Measurements from ENCODE around the gene C2CD2.

Gene C2CD2

DNA sequence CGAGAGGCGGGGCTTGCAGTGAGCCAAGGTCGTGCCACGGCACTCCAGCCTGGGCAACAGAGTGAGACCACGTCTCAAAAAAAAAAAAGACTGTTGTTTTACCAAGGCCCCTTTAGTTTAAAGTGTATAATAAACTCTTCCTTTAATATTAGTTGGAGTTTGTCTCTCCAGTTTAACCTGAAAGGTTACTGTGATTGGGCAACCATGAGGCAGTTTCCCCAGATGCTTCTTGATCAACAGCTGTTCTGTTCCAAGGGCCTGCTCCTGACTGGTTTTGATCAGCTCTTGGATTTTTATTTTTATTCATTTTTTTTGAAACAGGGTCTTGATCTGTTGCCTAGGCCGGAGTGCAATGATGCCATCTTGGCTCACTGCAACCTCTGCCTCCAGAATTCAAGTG, 18.1 kb upstream of the C2CD2 start:
- Histone ChIP-seq H2AFZ (ENCODE audit: low read length) (no peak overlapping the region), H3F3A (ENCODE audit: insufficient read depth, low read length) (no peaks in the 10 kb centered on the region), H3K9me3 (ENCODE audit: low read length) (no peaks in the 10 kb centered on the region), H3K79me2 (ENCODE audit: insufficient read depth, low read length) (no peaks in the 10 kb centered on the region), H4K20me1 (ENCODE audit: insufficient read depth, low read length) (no peaks in the 10 kb centered on the region), H3K27ac (ENCODE audit: low read depth, low read length, poor library complexity, severe bottlenecking) (no peak overlapping the region), H3K9ac (ENCODE audit: low read length) (no peak overlapping the region), H3K27me3 (ENCODE audit: insufficient read depth, low read length) (no peaks in the 10 kb centered on the region), H3K36me3 (ENCODE audit: insufficient read depth, low read length) (no peaks in the 10 kb centered on the region), H3K4me3 (ENCODE audit: low read depth, low read length, poor library complexity, severe bottlenecking) (no peak overlapping the region), H3K4me2 (ENCODE audit: low read length) (no peak overlapping the region), H3K9me2 (ENCODE audit: low read depth, low read length) (no peaks in the 10 kb centered on the region), H3K4me1 (ENCODE audit: insufficient read depth, low read length, severe bottlenecking) (peaks cover 14% of the 10 kb centered on the region)
- TF ChIP-seq EZH2 (IDR thresholded peaks at IDR 0.05; ENCODE audit: borderline replicate concordance, low read length): no peak
- TF ChIP-seq, protein P1, sequence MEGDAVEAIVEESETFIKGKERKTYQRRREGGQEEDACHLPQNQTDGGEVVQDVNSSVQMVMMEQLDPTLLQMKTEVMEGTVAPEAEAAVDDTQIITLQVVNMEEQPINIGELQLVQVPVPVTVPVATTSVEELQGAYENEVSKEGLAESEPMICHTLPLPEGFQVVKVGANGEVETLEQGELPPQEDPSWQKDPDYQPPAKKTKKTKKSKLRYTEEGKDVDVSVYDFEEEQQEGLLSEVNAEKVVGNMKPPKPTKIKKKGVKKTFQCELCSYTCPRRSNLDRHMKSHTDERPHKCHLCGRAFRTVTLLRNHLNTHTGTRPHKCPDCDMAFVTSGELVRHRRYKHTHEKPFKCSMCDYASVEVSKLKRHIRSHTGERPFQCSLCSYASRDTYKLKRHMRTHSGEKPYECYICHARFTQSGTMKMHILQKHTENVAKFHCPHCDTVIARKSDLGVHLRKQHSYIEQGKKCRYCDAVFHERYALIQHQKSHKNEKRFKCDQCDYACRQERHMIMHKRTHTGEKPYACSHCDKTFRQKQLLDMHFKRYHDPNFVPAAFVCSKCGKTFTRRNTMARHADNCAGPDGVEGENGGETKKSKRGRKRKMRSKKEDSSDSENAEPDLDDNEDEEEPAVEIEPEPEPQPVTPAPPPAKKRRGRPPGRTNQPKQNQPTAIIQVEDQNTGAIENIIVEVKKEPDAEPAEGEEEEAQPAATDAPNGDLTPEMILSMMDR (IDR thresholded peaks at IDR 0.05; ENCODE audit: low read length): no peak

DNA sequence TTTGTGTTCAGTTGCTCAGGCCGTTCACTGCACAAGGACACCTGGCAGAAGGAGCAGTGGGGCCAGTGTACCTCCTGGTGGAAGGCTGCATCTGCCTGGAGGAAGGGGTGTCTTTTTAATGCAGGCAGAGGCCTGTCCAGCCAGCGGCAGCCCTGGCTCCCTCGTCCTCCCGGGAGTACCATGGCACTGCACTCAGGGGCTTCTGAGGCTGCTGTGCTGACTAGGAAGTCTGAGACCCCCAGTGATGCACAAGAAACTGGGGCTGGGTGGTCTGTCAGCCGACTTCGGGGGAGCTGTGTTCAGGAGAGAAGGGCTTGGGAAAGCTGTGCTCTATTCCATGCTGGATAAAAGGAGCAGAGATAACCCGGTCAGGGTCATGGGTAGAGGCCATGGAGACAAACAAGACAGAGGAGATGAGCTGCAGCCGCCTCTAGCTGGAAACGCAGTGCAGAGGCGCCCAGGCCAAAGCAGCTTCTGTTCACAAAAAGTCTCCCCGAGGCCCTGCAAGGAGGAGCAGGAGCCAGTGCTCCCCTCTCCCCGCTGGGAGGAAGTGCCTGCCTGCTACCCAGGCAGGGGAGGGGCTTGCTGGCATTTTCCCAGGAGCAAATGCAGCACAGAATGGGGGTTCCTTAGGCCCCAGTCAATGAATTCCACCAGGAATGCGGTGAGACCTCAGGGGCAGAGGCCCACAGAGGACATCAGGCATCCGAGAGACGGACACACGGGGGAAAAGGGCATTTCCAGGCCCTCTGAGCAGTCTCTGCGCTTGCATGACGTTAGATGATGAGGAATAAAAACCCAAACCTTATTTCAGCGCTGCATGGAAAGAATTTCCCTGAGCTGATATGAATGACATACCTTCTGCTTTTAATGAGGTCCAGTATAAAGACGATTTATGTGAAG, 17.2 kb upstream of the C2CD2 start:
- Histone ChIP-seq H3K27ac (ENCODE audit: low read depth, low read length, poor library complexity, severe bottlenecking) (no peak overlapping the region), H3K36me3 (ENCODE audit: insufficient read depth, low read length) (no peaks in the 10 kb centered on the region), H3F3A (ENCODE audit: insufficient read depth, low read length) (no peaks in the 10 kb centered on the region), H3K4me1 (ENCODE audit: insufficient read depth, low read length, severe bottlenecking) (peaks cover 14% of the 10 kb centered on the region), H3K27me3 (ENCODE audit: insufficient read depth, low read length) (no peaks in the 10 kb centered on the region), H3K4me2 (ENCODE audit: low read length) (no peak overlapping the region), H3K4me3 (ENCODE audit: low read depth, low read length, poor library complexity, severe bottlenecking) (no peak overlapping the region), H3K9ac (ENCODE audit: low read length) (no peak overlapping the region), H2AFZ (ENCODE audit: low read length) (no peak overlapping the region), H3K9me2 (ENCODE audit: low read depth, low read length) (no peaks in the 10 kb centered on the region), H3K9me3 (ENCODE audit: low read length) (no peaks in the 10 kb centered on the region), H4K20me1 (ENCODE audit: insufficient read depth, low read length) (no peaks in the 10 kb centered on the region), H3K79me2 (ENCODE audit: insufficient read depth, low read length) (no peaks in the 10 kb centered on the region)
- TF ChIP-seq EZH2 (IDR thresholded peaks at IDR 0.05; ENCODE audit: borderline replicate concordance, low read length): no peak
- TF ChIP-seq, protein P1 (IDR thresholded peaks at IDR 0.05; ENCODE audit: low read length): no peak

- Histone ChIP-seq H3F3A (ENCODE audit: insufficient read depth, low read length) (no peaks in the 10 kb centered on the region), H3K4me1 (ENCODE audit: insufficient read depth, low read length, severe bottlenecking) (peaks cover 16% of the 10 kb centered on the region), H3K9me2 (ENCODE audit: low read depth, low read length) (no peaks in the 10 kb centered on the region), H3K9ac (ENCODE audit: low read length) (no peak overlapping the region), H3K36me3 (ENCODE audit: insufficient read depth, low read length) (no peaks in the 10 kb centered on the region), H4K20me1 (ENCODE audit: insufficient read depth, low read length) (no peaks in the 10 kb centered on the region), H3K79me2 (ENCODE audit: insufficient read depth, low read length) (no peaks in the 10 kb centered on the region), H3K4me3 (ENCODE audit: low read depth, low read length, poor library complexity, severe bottlenecking) (no peak overlapping the region), H3K9me3 (ENCODE audit: low read length) (no peaks in the 10 kb centered on the region), H3K27ac (ENCODE audit: low read depth, low read length, poor library complexity, severe bottlenecking) (no peak overlapping the region), H2AFZ (ENCODE audit: low read length) (no peak overlapping the region), H3K27me3 (ENCODE audit: insufficient read depth, low read length) (no peaks in the 10 kb centered on the region), H3K4me2 (ENCODE audit: low read length) (no peak overlapping the region)
- TF ChIP-seq, protein P1 (IDR thresholded peaks at IDR 0.05; ENCODE audit: low read length): no peak
- no peak for TF ChIP-seq EZH2 (IDR thresholded peaks at IDR 0.05; ENCODE audit: borderline replicate concordance, low read length)
These were observed 16.2 kb upstream of the C2CD2 start for GRCh38 chr21:41970106-41970391.
